Skeletal muscle satellite cell (primary cell): Measurements from ENCODE around the gene STPG2.

Experiments
- H3K27me3 ChIP-seq: 2 replicates; pipeline ENCODE4 v1.7.0; 2013; ENCODE audit warnings: low read length; ENCODE audit not compliant: control insufficient read depth, insufficient read depth
- H3K36me3 ChIP-seq: 2 replicates; pipeline ENCODE4 v1.7.0; 2013; ENCODE audit warnings: mild to moderate bottlenecking, control low read depth, low read length; ENCODE audit not compliant: insufficient read depth
- H3K4me1 ChIP-seq: 2 replicates; pipeline ENCODE4 v1.7.0; 2013; ENCODE audit warnings: low read length; ENCODE audit not compliant: control insufficient read depth, insufficient read depth
- H3K4me2 ChIP-seq: 2 replicates; pipeline ENCODE4 v1.7.0; 2013; ENCODE audit warnings: mild to moderate bottlenecking, low read length
- H3K4me3 ChIP-seq: 2 replicates; pipeline ENCODE4 v1.7.0; 2013; ENCODE audit warnings: low read length
- H3K9ac ChIP-seq: 2 replicates; pipeline ENCODE4 v1.7.0; 2013; ENCODE audit warnings: mild to moderate bottlenecking, low read depth, low read length, moderate library complexity
- H3K9me3 ChIP-seq: replicated peaks from 2 replicates; pipeline ENCODE4 v1.7.0; 2013; ENCODE audit warnings: mild to moderate bottlenecking, control low read depth, low read length

The STPG2 gene

DNA sequence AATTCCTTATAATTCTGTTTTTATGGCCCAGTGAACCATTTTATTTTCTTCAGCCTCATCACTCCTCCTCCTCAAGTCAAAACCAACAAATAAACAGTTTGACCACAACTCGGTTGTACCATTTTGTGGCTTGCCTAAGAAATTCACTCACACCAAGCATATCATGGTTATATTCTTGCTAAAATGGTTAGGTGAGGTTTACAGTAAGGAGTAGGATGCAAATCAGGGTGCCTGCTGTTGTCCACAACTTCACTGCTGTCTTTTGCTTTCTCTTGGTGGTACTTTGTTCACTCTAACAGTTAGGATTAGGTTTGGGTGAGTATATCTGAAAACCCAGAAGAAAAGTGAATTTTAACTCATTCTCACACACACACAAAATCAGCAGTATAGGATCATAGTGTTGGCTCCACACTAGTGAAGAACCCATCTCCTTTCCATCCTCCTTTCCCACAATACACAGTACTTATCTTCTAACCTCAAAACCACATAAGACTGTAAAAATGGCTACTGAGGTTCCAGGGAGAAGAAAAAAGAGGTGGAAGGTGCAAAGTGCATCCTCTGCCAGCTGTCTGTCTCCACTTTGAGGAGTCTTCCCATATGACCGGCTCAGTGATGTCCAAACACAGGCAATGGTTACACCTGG is 368.8 kb downstream of the STPG2 start:
- H3K9me3 ChIP-seq: no peaks in the 10 kb centered on the region
- no peak overlapping the region for H3K4me3 ChIP-seq
- no peaks in the 10 kb centered on the region for H3K27me3 ChIP-seq
- no peak overlapping the region for H3K9ac ChIP-seq
- H3K36me3 ChIP-seq: no peaks in the 10 kb centered on the region
- no peak overlapping the region for H3K4me2 ChIP-seq
- H3K4me1 ChIP-seq: no peaks in the 10 kb centered on the region

DNA sequence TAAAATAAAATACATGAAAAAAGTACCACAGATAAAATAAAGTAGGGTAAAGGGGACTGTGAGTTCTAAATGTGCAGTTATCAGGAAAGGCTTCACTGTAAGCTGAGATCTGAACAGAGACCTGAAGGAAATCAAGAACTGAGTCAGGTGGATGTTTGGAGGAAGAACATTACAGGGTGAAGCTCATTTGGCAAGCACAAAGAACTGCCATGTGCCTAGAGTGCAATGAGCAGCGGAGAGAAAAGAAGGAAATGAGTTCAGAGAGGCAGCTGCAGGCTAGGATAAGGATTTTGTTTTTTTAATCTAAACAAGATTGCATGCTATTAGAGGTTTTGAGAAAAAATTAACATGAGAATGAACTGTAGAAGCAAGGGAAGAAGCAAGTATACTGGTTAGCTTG is 373.1 kb downstream of the STPG2 start:
- H3K4me3 ChIP-seq: no peak overlapping the region
- H3K4me2 ChIP-seq: no peak overlapping the region
- no peaks in the 10 kb centered on the region for H3K9me3 ChIP-seq
- H3K36me3 ChIP-seq: no peaks in the 10 kb centered on the region
- H3K9ac ChIP-seq: no peak overlapping the region
- H3K27me3 ChIP-seq: no peaks in the 10 kb centered on the region
- no peaks in the 10 kb centered on the region for H3K4me1 ChIP-seq

DNA sequence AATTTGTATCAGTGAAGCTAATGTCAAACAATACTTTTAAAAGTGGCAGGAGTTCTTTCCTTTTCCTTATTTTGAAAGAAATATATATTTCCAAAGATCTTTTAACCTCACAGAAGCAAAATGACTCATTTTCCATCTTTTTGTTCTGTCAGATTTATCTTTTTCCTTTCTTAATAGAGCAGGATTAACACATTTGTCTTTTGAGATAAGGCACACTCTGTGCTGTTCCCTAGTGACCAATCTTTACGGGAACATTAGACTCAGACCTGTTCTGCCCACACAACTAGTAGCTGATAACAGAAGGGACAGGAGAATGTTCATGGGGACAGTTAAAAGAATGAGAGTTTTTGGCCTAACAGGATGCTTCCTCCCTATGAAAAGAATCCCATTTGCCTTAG is 381.2 kb downstream of the STPG2 start:
- Histone ChIP-seq H3K4me3 (no peak overlapping the region), H3K27me3 (no peaks in the 10 kb centered on the region), H3K4me2 (no peak overlapping the region), H3K4me1 (no peaks in the 10 kb centered on the region), H3K9ac (no peak overlapping the region), H3K9me3 (no peaks in the 10 kb centered on the region), H3K36me3 (no peaks in the 10 kb centered on the region)

DNA sequence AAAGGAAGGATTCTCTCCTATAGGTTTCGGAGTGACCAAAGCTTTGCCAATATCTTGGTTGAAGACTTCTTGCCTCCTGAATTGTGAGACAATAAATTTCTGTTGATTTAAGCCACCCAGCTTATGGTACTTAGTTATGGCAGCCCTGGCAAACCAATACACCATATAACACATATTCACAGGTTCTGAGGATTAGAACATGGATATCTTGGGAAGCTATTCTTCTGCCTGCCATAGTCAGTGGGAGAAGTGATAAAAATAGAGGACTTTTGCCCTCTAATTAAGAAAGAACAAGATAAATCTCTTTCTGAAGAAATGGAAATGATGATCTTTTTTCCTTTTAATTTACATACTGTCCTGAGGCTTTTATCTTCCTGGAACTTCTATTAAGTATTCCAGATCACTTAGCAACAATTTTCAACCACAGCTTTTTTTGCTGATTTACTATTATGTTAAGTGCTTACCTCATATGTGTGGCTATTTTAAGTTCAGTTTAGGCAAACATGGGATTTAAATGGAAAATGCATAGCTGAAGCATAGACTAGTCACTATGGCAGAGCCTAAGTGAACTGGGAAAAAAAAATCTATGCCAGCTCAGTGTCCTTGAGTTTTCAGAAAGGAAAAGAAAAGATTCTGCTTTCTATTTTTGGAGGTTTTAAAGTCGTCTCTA is 381.7 kb downstream of the STPG2 start:
- Histone ChIP-seq H3K4me1 (no peaks in the 10 kb centered on the region), H3K27me3 (no peaks in the 10 kb centered on the region), H3K9me3 (no peaks in the 10 kb centered on the region), H3K4me3 (no peak overlapping the region), H3K36me3 (no peaks in the 10 kb centered on the region), H3K9ac (no peak overlapping the region), H3K4me2 (no peak overlapping the region)

DNA sequence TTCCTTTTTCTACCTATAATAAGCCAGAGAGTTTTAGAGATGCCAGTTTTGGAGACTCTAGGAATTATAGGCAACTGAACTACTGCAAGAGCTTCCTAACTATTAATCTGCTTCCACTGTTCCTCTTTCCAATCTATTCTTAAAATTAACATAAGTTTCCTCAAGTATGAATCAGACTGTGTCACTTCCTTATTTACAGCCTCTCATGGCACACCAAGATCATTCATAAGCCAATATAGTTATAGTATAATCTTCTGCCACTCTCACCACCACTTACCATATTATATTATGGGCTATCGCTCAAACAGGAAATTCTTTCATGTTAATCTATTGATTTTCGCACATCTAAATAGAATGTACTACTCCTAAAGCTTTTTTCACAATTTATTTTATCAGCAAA is 383.5 kb downstream of the STPG2 start:
- no peak overlapping the region for H3K4me3 ChIP-seq
- no peak overlapping the region for H3K9ac ChIP-seq
- no peaks in the 10 kb centered on the region for H3K9me3 ChIP-seq
- H3K4me1 ChIP-seq: no peaks in the 10 kb centered on the region
- no peak overlapping the region for H3K4me2 ChIP-seq
- H3K27me3 ChIP-seq: no peaks in the 10 kb centered on the region
- no peaks in the 10 kb centered on the region for H3K36me3 ChIP-seq

DNA sequence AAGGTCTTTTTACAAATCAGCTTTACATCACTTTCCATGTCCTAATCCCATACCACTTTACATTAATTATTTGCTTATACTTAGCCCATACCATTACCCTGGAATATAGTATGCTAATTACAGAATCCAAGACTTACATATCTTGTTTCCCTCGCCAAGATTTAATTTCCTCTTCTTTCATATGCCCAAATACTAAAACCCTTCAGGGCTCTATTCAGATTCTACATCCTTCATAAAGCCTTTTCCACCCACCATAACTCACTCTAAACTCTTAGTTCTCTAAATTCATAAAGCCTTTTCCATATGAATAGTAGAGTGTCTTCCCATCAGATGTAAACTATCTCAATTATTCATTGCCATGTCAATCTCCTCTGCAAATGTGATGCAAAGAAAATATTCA is 390.7 kb downstream of the STPG2 start:
- Histone ChIP-seq H3K9ac (no peak overlapping the region), H3K4me3 (no peak overlapping the region), H3K9me3 (no peaks in the 10 kb centered on the region), H3K27me3 (no peaks in the 10 kb centered on the region), H3K4me2 (no peak overlapping the region), H3K36me3 (no peaks in the 10 kb centered on the region), H3K4me1 (no peaks in the 10 kb centered on the region)

DNA sequence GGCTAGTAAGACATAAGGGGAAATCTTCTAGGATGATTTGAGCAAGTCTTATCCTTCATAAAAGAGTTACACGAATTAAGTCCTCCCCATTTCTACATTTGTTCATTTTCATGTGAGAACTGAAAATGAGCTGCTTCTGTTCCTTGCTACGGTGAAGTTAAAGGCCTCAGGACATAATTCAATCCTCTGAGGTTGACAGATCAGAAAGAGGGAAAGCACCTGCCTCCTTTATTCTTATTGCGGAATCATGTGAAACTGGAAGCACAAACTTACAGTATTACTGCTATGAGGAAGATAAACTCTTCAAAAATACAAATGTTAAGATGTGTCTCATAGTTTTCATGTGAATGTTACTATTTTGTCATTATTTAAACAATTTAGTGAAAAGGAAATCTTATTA is 395.3 kb downstream of the STPG2 start:
- Histone ChIP-seq H3K4me2 (no peak overlapping the region), H3K9me3 (no peaks in the 10 kb centered on the region), H3K9ac (no peak overlapping the region), H3K4me1 (no peaks in the 10 kb centered on the region), H3K4me3 (no peak overlapping the region), H3K36me3 (no peaks in the 10 kb centered on the region), H3K27me3 (no peaks in the 10 kb centered on the region)

DNA sequence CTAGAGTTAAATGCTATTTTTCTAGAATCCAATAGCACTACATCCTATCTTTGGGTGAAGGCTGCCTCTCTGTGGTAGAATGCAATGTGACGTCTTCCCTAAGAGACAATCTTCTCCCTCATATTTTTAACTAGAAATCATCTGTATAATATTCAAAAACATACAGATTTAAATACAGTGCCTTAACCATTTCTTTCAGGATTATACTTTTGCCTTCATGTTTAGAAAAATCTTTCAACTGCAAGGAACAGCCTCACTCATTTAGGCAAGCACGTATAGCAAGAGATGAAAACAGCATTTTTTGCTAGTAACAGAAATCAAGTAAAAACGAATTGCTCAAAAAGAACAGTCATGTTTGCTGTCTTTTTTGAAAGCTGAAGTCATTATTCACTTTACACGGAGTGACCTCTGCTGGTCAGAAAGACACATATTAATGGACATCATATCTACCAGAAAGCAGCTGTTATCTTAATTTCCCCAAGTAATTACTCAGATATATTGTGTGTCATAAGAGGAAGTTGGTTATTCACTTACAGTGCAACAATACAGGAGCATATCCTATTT is 422.3 kb downstream of the STPG2 start:
- Histone ChIP-seq H3K9me3 (no peaks in the 10 kb centered on the region), H3K4me3 (no peak overlapping the region), H3K9ac (no peak overlapping the region), H3K4me2 (no peak overlapping the region), H3K36me3 (no peaks in the 10 kb centered on the region), H3K4me1 (no peaks in the 10 kb centered on the region), H3K27me3 (no peaks in the 10 kb centered on the region)

DNA sequence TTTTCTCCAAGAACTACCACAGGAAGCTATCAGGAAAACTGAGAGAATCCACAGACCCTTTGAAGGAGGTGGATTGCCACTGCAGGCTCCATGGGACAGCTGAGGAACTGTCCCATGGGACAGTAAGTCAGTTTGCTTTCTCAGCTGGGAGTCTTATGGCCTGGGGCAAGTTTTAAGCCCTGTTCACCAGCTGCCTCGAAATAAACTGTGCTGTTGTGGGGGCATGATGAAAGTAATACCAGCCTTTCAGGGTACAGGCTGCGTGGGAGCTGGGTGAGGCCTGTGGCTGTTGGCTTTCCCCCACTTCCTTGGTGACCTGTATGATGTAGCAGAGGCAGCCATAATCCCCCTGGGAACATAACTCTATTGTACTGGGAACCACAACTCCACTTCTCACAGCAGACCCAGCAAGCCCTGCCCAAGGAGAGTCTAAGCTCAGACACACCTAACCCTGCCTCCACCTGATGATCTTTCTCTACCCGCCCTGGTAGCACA is 452.1 kb downstream of the STPG2 start:
- Histone ChIP-seq H3K9me3 (no peaks in the 10 kb centered on the region), H3K4me3 (no peak overlapping the region), H3K4me1 (no peaks in the 10 kb centered on the region), H3K36me3 (no peaks in the 10 kb centered on the region), H3K4me2 (no peak overlapping the region), H3K27me3 (no peaks in the 10 kb centered on the region), H3K9ac (no peak overlapping the region)

DNA sequence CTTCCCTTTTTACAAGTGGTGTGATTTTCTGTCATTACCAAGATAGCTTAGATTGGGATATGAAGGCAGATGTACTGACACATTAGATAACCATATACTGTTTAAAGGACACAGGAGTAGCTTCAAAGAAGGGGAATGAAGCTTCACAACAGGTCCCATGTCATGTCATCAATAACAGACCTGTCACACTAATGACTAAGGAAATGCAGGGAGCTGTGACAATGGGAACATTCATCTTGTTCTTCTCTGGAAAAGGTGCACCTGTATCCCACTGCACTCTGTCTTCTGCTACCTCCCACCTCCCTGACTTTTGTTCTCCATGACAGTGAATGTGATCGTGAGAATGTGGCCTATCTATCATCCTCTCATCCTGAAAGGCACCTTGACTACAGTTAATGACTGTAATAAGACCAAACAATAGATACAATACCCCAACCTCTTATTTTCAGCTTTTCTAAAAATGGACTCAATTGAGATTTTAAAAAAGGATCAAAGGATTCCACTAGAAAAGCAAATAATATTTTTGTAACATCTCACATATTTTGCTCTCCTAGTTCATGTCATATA is 472.5 kb downstream of the STPG2 start:
- no peaks in the 10 kb centered on the region for H3K27me3 ChIP-seq
- H3K4me3 ChIP-seq: no peak overlapping the region
- H3K9me3 ChIP-seq: no peaks in the 10 kb centered on the region
- H3K4me2 ChIP-seq: no peak overlapping the region
- H3K4me1 ChIP-seq: no peaks in the 10 kb centered on the region
- no peak overlapping the region for H3K9ac ChIP-seq
- H3K36me3 ChIP-seq: no peaks in the 10 kb centered on the region

DNA sequence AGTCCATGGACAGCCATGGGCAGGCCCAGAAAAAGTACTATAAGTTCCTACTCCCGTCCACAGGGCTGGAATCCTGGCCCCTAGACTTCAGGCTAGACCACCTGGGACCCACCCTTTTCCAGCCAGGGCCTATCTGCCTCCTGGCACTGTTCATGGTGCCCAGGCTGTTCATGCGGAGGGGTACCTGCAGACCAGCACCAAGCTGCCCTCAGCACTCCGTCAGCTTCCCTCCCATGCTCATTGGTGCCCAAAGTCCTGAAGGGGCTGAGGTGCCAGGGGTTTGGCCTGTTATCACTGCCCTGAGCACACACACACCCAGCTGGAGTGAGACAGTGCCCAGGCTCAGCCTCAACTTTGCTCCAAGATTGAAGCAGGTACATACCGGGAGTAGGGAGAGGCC is 477.7 kb downstream of the STPG2 start:
- H3K36me3 ChIP-seq: no peaks in the 10 kb centered on the region
- no peak overlapping the region for H3K4me2 ChIP-seq
- no peak overlapping the region for H3K4me3 ChIP-seq
- H3K27me3 ChIP-seq: no peaks in the 10 kb centered on the region
- H3K4me1 ChIP-seq: no peaks in the 10 kb centered on the region
- H3K9ac ChIP-seq: no peak overlapping the region
- no peaks in the 10 kb centered on the region for H3K9me3 ChIP-seq
